HCT116 (cell line): ENCODE measurements around the gene UBE3B. TPM values are rescaled to one million over a fixed set of nuclear protein-coding genes. Genes with fewer than 3 reads are reported as not detected.

Experiments
- ATAC-seq: fragments of 200-7000 bp; cut with Tn5 transposase; 2 replicates; pipeline ENCODE4 v1.9.1; 2020; ENCODE audit warnings: mild to moderate bottlenecking, moderate library complexity
- BruUV-seq: library from RNA; stranded (reverse); fragments of 400-500 nt; replicated peaks from 2 replicates; lab custom pipeline; 2021; lab: Mats Ljungman, UMichigan
- CTCF ChIA-PET: fragments of 300-600 bp; sonication (Branson Sonifier 250); formaldehyde crosslinking; loops from one replicate; lab custom pipeline; 2021; ENCODE audit warnings: antibody characterized with exemption; lab: Charles Lee
- POLR2A ChIA-PET: fragments of 300-600, 350-600 bp; sonication (Branson Sonifier 250); formaldehyde crosslinking; loops from one replicate; lab custom pipeline; 2021; ENCODE audit warnings: antibody characterized with exemption; lab: Charles Lee
- RAD21 ChIA-PET, 2 experiments: fragments of 300-600 bp; sonication (Branson Sonifier 250); formaldehyde crosslinking; loops; one replicate each; lab custom pipeline; 2023; ENCODE audit warnings: low total read pairs in 2 of 2; ENCODE audit not compliant: uncharacterized antibody in 2 of 2, unreplicated experiment in 2 of 2, low non-redundant PET in 1 of 2; lab: Charles Lee
- DNase-seq: peaks from one replicate; pipeline ENCODE4 v3.0.0-alpha.2; 2010; ENCODE audit warnings: low read depth, low spot score
- H2AFZ ChIP-seq: fragments of 200-600 bp; shearing (Covaris generic), sonication (generic); 2 replicates; pipeline ENCODE4 v1.6.1; 2017; ENCODE audit warnings: low read depth, mixed run types, mixed read lengths, antibody characterized with exemption, low read length; ENCODE audit not compliant: poor library complexity, severe bottlenecking
- H3K27ac ChIP-seq: 2 replicates; pipeline ENCODE4 v1.5.1; 2012; ENCODE audit warnings: low read depth, low read length
- H3K27me3 ChIP-seq: fragments of 200-600 bp; sonication (generic); 2 replicates; pipeline ENCODE4 v1.6.1; 2016; ENCODE audit warnings: mixed run types, low read length, mixed read lengths; ENCODE audit not compliant: insufficient read depth
- H3K36me3 ChIP-seq, 2 experiments: fragments of 200-500 bp in 1 of 2; fragments of 200-600 bp in 1 of 2; sonication (Bioruptor generic) in 1 of 2; sonication (generic) in 1 of 2; 2 replicates each; pipeline versions ENCODE4 v1.5.1 to v1.6.1; 2014 to 2016; ENCODE audit warnings: low read length in 2 of 2, inconsistent platforms in 1 of 2, mixed read lengths in 1 of 2, mixed run types in 1 of 2; ENCODE audit not compliant: insufficient read depth in 2 of 2, control insufficient read depth in 1 of 2
- H3K4me1 ChIP-seq, 2 experiments: fragments of 200-600 bp in 1 of 2; sonication (generic) in 1 of 2; 2 replicates each; pipeline versions ENCODE4 v1.5.1 to v1.6.1; 2012 to 2017; ENCODE audit warnings: low read length in 2 of 2, inconsistent platforms in 1 of 2, mild to moderate bottlenecking in 1 of 2, mixed read lengths in 1 of 2, mixed run types in 1 of 2, moderate library complexity in 1 of 2; ENCODE audit not compliant: insufficient read depth in 2 of 2, control insufficient read depth in 1 of 2
- H3K4me2 ChIP-seq: fragments of 200-600 bp; sonication (generic); 2 replicates; pipeline ENCODE4 v1.6.1; 2017; ENCODE audit warnings: mixed run types, low read length, mixed read lengths
- H3K4me3 ChIP-seq, 2 experiments: fragments of 200-600 bp in 1 of 2; sonication (generic) in 1 of 2; replicated peaks in 1 of 2; 2 replicates each; pipeline ENCODE4 v1.5.1; 2011 to 2016; ENCODE audit warnings: low read length in 2 of 2, control low read depth in 1 of 2, low read depth in 1 of 2, mild to moderate bottlenecking in 1 of 2, mixed read lengths in 1 of 2, mixed run types in 1 of 2
- H3K79me2 ChIP-seq: fragments of 200-600 bp; sonication (generic); 2 replicates; pipeline ENCODE4 v1.6.1; 2017; ENCODE audit warnings: mild to moderate bottlenecking, mixed run types, low read length, moderate library complexity, mixed read lengths; ENCODE audit not compliant: insufficient read depth
- H3K9ac ChIP-seq: fragments of 200-600 bp; sonication (generic); 2 replicates; pipeline ENCODE4 v1.6.1; 2016; ENCODE audit warnings: low read length, mixed read lengths
- H3K9me2 ChIP-seq: fragments of 200-600 bp; sonication (generic), shearing (Covaris generic); 2 replicates; pipeline ENCODE4 v1.6.1; 2017; ENCODE audit warnings: mixed run types, mild to moderate bottlenecking, moderate library complexity; ENCODE audit not compliant: insufficient read depth
- H3K9me3 ChIP-seq, 2 experiments: fragments of 200-500 bp in 1 of 2; fragments of 200-600 bp in 1 of 2; sonication (Bioruptor generic) in 1 of 2; sonication (generic) in 1 of 2; 2 replicates each; pipeline ENCODE4 v1.6.1; 2014 to 2017; ENCODE audit warnings: low read length in 2 of 2, mixed read lengths in 2 of 2, inconsistent platforms in 1 of 2, low read depth in 1 of 2, mild to moderate bottlenecking in 1 of 2, mixed run types in 1 of 2, moderate library complexity in 1 of 2; ENCODE audit not compliant: control insufficient read depth in 1 of 2, insufficient read depth in 1 of 2
- H4K20me1 ChIP-seq: fragments of 200-600 bp; sonication (generic), shearing (Covaris generic); 2 replicates; pipeline ENCODE4 v1.6.1; 2017; ENCODE audit warnings: mixed run types, mild to moderate bottlenecking, moderate library complexity; ENCODE audit not compliant: insufficient read depth
- CBX3 ChIP-seq: IDR thresholded peaks from 2 replicates; pipeline ENCODE4 v1.6.1; 2012; ENCODE audit warnings: low read depth
- CEBPB ChIP-seq: IDR thresholded peaks from 2 replicates; pipeline ENCODE4 v1.6.1; 2012; ENCODE audit warnings: low read depth
- EGR1 ChIP-seq: IDR thresholded peaks from 2 replicates; pipeline ENCODE4 v1.6.1; 2012; ENCODE audit warnings: low read depth
- EZH2 ChIP-seq: fragments of 200-600 bp; sonication (generic); IDR thresholded peaks from 2 replicates; pipeline ENCODE4 v1.6.1; 2017; ENCODE audit warnings: antibody characterized with exemption, mixed run types
- EZH2phosphoT487 ChIP-seq: fragments of 200-600 bp; IDR thresholded peaks from 2 replicates; pipeline ENCODE4 v1.6.1; 2018; ENCODE audit warnings: antibody characterized with exemption, borderline replicate concordance
- JUND ChIP-seq: IDR thresholded peaks from 2 replicates; pipeline ENCODE4 v1.6.1; 2012
- MAX ChIP-seq: IDR thresholded peaks from 2 replicates; pipeline ENCODE4 v1.6.1; 2012
- POLR2A ChIP-seq: IDR thresholded peaks from 2 replicates; pipeline ENCODE4 v1.7.0; 2011; ENCODE audit warnings: borderline replicate concordance; ENCODE audit not compliant: insufficient read depth, insufficient read length; ENCODE audit errors: extremely low read depth
- POLR2AphosphoS5 ChIP-seq: IDR thresholded peaks from 2 replicates; pipeline ENCODE4 v1.6.1; 2011; ENCODE audit warnings: mild to moderate bottlenecking, low read depth, low read length, moderate library complexity
- RAD21 ChIP-seq: IDR thresholded peaks from 2 replicates; pipeline ENCODE4 v1.6.1; 2012; ENCODE audit warnings: low read depth, mild to moderate bottlenecking
- SIN3A ChIP-seq: IDR thresholded peaks from 2 replicates; pipeline ENCODE4 v1.6.1; 2012; ENCODE audit warnings: low read depth
- SRF ChIP-seq: IDR thresholded peaks from 2 replicates; pipeline ENCODE4 v1.6.1; 2012; ENCODE audit warnings: low read depth
- TCF7L2 ChIP-seq: IDR thresholded peaks from 2 replicates; pipeline ENCODE4 v1.7.0; 2011; ENCODE audit warnings: borderline replicate concordance, inconsistent platforms; ENCODE audit not compliant: insufficient read depth, insufficient read length; ENCODE audit errors: extremely low read depth
- ZBTB33 ChIP-seq: IDR thresholded peaks from 2 replicates; pipeline ENCODE4 v1.6.1; 2011; ENCODE audit warnings: mild to moderate bottlenecking, low read length, moderate library complexity; ENCODE audit not compliant: insufficient replicate concordance; ENCODE audit errors: extremely low read depth
- intact Hi-C: fragments of 100-400 bp; cut with micrococcal nuclease; formaldehyde crosslinking; loops from 2 replicates; pipeline ENCODE4 v1.10.0; 2022
- total RNA-seq: library from RNA; stranded (reverse); gene quantifications from one replicate; pipeline ENCODE4 v1.2.1, GENCODE V29; 2021; ENCODE audit not compliant: unreplicated experiment
- TF ChIP-seq, protein P1 (sequence below): IDR thresholded peaks from 2 replicates; pipeline ENCODE4 v1.6.1; 2012

Gene UBE3B
- total RNA-seq, 1 experiment from 2014 or later: 28.9 TPM

- Histone ChIP-seq H4K20me1 (no peaks in the 10 kb centered on the region), H3K4me1 (no peaks in the 10 kb centered on the region), H3K9ac (no peak overlapping the region), H3K4me3 (no peak overlapping the region), H3K79me2 (no peaks in the 10 kb centered on the region), H3K27ac (no peak overlapping the region), H3K9me3 (no peaks in the 10 kb centered on the region), H3K36me3 (peaks cover 0 to 20% of the 10 kb centered on the region in 2 experiments; a peak in 2 of 4 replicates), H3K9me2 (no peaks in the 10 kb centered on the region), H3K4me2 (no peak overlapping the region), H2AFZ (no peak overlapping the region), H3K27me3 (no peaks in the 10 kb centered on the region)
- no peak for ATAC-seq
- ChIA-PET POLR2A (no interaction called here), RAD21 (no interaction called here), CTCF (interaction anchor here (1.1 kb wide), 1 partner anchor 78 kb away, joined by 3 read pairs; no protein-coding TSS in a partner anchor)
- intact Hi-C loops: no loop called here
- TF ChIP-seq SRF (no peak), ZBTB33 (no peak), CEBPB (no peak), TCF7L2 (no peak), POLR2A (no peak), JUND (no peak), POLR2AphosphoS5 (no peak), EZH2phosphoT487 (no peak), CBX3 (no peak), SIN3A (no peak), RAD21 (no peak), EGR1 (no peak), MAX (no peak), EZH2 (no peak)
- TF ChIP-seq, protein P1, sequence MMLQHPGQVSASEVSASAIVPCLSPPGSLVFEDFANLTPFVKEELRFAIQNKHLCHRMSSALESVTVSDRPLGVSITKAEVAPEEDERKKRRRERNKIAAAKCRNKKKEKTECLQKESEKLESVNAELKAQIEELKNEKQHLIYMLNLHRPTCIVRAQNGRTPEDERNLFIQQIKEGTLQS: no peak
- DNase-seq: no peak
- no TSS peak for BruUV-seq
Measured at GRCh38 chr12:109510196-109510595, 32.8 kb downstream of the UBE3B start.
